GM12891 (cell line): ENCODE measurements around the gene PPFIA1.

Experiments used
- PAX5 ChIP-seq: IDR thresholded peaks from 2 replicates; pipeline ENCODE4 v1.6.1; 2011; ENCODE audit warnings: low read length, moderate library complexity, mild to moderate bottlenecking; ENCODE audit not compliant: insufficient read depth, severe bottlenecking
- POLR2A ChIP-seq: IDR thresholded peaks from 2 replicates; pipeline ENCODE4 v1.6.1; 2011; ENCODE audit warnings: low read depth, low read length, control low read depth
- POLR2AphosphoS5 ChIP-seq: IDR thresholded peaks from 2 replicates; pipeline ENCODE4 v1.6.1; 2011; ENCODE audit warnings: low read depth, low read length, control low read depth
- SPI1 ChIP-seq: IDR thresholded peaks from 2 replicates; pipeline ENCODE4 v1.6.1; 2011; ENCODE audit warnings: low read depth, low read length, control low read depth
- TAF1 ChIP-seq: IDR thresholded peaks from 2 replicates; pipeline ENCODE4 v1.6.1; 2011; ENCODE audit warnings: low read depth, low read length, control low read depth

GRCh38 chr11:70383664-70384565 lies 113.4 kb downstream of the PPFIA1 start:
- no peak for TF ChIP-seq POLR2A
- no peak for TF ChIP-seq POLR2AphosphoS5
- no peak for TF ChIP-seq TAF1
- no peak for TF ChIP-seq PAX5
- no peak for TF ChIP-seq SPI1
